ENCODE results near the gene GCNT2.
"Not testable (repeated sequence)": the region's sequence is repeated elsewhere in the genome, so short reads cannot be mapped to it uniquely, and the experiment has no call there.

Gene GCNT2

DNA sequence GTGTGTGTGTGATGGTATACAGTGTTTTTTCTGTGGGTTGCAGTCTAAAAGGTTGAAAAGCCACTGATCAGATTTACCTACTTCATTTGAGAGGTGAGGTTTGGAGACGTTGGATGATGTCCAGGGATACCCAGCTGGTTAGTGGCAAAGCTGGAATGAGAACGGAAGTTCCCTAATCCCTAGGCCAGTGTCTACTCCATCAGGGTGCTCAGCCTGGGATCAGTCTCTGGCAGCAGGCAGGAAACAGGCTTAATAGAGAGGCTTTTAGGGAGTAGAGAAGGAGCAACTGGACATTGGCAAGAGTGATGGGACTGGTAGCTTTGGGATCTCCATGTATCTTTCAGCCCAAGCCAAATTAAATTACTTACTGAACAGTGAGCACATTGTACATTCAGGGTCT, 92.6 kb downstream of the GCNT2 start:
- H3K36me3 ChIP-seq (ENCODE audit: insufficient read depth, low read length), result no peaks in the 10 kb centered on the region
- no peak overlapping the region for H3K4me3 ChIP-seq (ENCODE audit: low read depth in 1 of 2, low read length in 2 of 2)
- TF ChIP-seq, protein P1, sequence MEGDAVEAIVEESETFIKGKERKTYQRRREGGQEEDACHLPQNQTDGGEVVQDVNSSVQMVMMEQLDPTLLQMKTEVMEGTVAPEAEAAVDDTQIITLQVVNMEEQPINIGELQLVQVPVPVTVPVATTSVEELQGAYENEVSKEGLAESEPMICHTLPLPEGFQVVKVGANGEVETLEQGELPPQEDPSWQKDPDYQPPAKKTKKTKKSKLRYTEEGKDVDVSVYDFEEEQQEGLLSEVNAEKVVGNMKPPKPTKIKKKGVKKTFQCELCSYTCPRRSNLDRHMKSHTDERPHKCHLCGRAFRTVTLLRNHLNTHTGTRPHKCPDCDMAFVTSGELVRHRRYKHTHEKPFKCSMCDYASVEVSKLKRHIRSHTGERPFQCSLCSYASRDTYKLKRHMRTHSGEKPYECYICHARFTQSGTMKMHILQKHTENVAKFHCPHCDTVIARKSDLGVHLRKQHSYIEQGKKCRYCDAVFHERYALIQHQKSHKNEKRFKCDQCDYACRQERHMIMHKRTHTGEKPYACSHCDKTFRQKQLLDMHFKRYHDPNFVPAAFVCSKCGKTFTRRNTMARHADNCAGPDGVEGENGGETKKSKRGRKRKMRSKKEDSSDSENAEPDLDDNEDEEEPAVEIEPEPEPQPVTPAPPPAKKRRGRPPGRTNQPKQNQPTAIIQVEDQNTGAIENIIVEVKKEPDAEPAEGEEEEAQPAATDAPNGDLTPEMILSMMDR (IDR thresholded peaks at IDR 0.05; ENCODE audit: borderline replicate concordance, extremely low read depth, low read length, poor library complexity, severe bottlenecking), result no peak
- no peak for TF ChIP-seq EZH2 (IDR thresholded peaks at IDR 0.05; ENCODE audit: borderline replicate concordance, low read depth, low read length, severe bottlenecking)
- no peaks in the 10 kb centered on the region for H3K9me3 ChIP-seq (ENCODE audit: insufficient read depth, low read length, severe bottlenecking)
- H3K9ac ChIP-seq (ENCODE audit: low read depth, low read length), result no peak overlapping the region
- DNase-seq (no peak), ATAC-seq (ENCODE audit: insufficient read depth, low read depth) (no peak)
- H3K27me3 ChIP-seq (ENCODE audit: insufficient read depth, low read length, poor library complexity), result no peaks in the 10 kb centered on the region
- no peaks in the 10 kb centered on the region for H3K79me2 ChIP-seq (ENCODE audit: insufficient read depth, low read length)
- H3K4me2 ChIP-seq (ENCODE audit: insufficient read depth, low read length), result no peak overlapping the region
- H2AFZ ChIP-seq (ENCODE audit: low read depth, low read length), result no peak overlapping the region
- H3K4me1 ChIP-seq (ENCODE audit: insufficient read depth, low read length), result peaks cover 20% of the 10 kb centered on the region
- H3K27ac ChIP-seq (ENCODE audit: low read length), result no peak overlapping the region
- no peaks in the 10 kb centered on the region for H4K20me1 ChIP-seq (ENCODE audit: insufficient read depth, low read length)

DNA sequence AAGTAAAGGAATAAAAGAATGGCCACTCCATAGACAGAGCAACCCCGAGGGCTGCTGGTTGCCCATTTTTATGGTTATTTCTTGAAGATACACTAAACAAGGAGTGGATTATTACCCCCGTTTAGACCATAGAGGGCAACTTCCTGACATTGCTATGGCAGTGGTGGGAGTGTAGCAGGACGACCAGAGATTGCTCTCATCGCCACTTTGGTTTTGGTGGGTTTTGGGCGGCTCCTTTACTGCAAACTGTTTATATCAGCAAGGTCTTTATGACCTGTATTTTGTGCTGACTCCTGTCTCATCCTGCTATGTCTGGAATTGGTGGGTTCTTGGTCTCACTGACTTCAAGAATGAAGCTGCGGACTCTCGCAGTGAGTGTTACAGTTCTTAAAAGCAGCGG, 94.5 kb downstream of the GCNT2 start:
- H3K27ac ChIP-seq (ENCODE audit: low read length), result no peak overlapping the region
- DNase-seq, result peak; percentile 18
- TF ChIP-seq, protein P1 (IDR thresholded peaks at IDR 0.05; ENCODE audit: borderline replicate concordance, extremely low read depth, low read length, poor library complexity, severe bottlenecking), result no peak
- no peak for TF ChIP-seq EZH2 (IDR thresholded peaks at IDR 0.05; ENCODE audit: borderline replicate concordance, low read depth, low read length, severe bottlenecking)
- H3K4me2 ChIP-seq (ENCODE audit: insufficient read depth, low read length), result no peak overlapping the region
- peaks cover 20% of the 10 kb centered on the region for H3K4me1 ChIP-seq (ENCODE audit: insufficient read depth, low read length)
- H3K9me3 ChIP-seq (ENCODE audit: insufficient read depth, low read length, severe bottlenecking), result no peaks in the 10 kb centered on the region
- H3K9ac ChIP-seq (ENCODE audit: low read depth, low read length), result no peak overlapping the region
- no peak overlapping the region for H2AFZ ChIP-seq (ENCODE audit: low read depth, low read length)
- no peaks in the 10 kb centered on the region for H4K20me1 ChIP-seq (ENCODE audit: insufficient read depth, low read length)
- H3K4me3 ChIP-seq (ENCODE audit: low read depth in 1 of 2, low read length in 2 of 2), result no peak overlapping the region
- ATAC-seq (ENCODE audit: insufficient read depth, low read depth), result peak; percentile 69
- no peaks in the 10 kb centered on the region for H3K36me3 ChIP-seq (ENCODE audit: insufficient read depth, low read length)
- no peaks in the 10 kb centered on the region for H3K79me2 ChIP-seq (ENCODE audit: insufficient read depth, low read length)
- no peaks in the 10 kb centered on the region for H3K27me3 ChIP-seq (ENCODE audit: insufficient read depth, low read length, poor library complexity)

DNA sequence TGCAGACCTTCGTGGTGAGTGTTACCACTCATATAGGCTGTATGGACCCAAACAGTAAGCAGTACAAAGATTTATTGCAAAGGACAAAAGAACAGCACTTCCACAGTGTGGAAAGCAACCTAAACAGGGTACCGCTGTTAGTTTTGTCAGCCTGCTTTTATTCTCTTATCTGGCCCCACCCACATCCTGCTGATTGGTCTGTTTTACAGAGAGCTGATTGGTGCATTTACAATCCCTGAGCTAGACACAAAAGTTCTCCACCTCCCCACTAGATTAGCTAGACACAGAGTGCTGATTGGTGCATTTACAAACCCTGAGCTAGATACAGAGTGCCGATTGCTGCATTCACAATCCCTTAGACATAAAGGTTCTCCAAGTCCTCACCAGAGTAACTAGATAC, 95.1 kb downstream of the GCNT2 start:
- not testable (repeated sequence) for H3K36me3 ChIP-seq (ENCODE audit: insufficient read depth, low read length); H3K27ac ChIP-seq (ENCODE audit: low read length); H3K9me3 ChIP-seq (ENCODE audit: insufficient read depth, low read length, severe bottlenecking); H4K20me1 ChIP-seq (ENCODE audit: insufficient read depth, low read length); H3K4me2 ChIP-seq (ENCODE audit: insufficient read depth, low read length); H3K4me3 ChIP-seq (ENCODE audit: low read depth in 1 of 2, low read length in 2 of 2); H3K79me2 ChIP-seq (ENCODE audit: insufficient read depth, low read length); H3K9ac ChIP-seq (ENCODE audit: low read depth, low read length); H3K27me3 ChIP-seq (ENCODE audit: insufficient read depth, low read length, poor library complexity); H2AFZ ChIP-seq (ENCODE audit: low read depth, low read length)
- peak; percentile 70 for ATAC-seq (ENCODE audit: insufficient read depth, low read depth)
- DNase-seq, result peak; percentile 25
- peaks cover 20% of the 10 kb centered on the region for H3K4me1 ChIP-seq (ENCODE audit: insufficient read depth, low read length)

DNA sequence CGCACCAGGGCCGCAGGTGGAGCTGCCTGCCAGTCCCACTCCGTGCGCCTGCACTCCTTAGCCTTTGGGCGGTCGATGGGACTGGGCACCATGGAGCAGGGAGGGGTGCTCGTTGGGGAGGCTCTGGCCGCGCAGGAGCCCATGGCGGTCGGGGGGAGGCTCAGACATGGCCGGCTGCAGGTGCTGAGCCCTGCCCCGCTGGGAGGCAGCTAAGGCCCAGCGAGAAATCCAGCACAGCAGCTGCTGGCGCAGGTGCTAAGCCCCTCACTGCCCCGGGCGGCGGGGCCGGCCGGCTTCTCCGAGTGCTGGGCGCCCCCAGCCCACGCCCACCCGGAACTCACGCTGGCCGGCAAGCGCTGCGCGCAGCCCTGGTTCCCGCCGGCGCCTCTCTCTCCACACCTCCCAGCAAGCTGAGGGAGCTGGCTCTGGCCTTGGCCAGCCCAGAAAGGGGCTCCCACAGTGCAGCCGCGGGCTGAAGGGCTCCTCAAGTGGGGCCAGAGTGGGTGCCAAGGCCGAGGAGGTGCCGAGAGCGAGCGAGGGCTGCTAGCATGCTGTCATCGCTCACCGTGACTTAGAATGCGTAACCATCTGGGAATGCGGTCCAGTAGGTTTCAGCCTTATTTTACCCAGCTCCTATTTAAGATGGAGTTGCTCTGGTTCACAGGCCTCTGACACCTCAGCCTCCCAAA, 96.0 kb downstream of the GCNT2 start:
- Histone ChIP-seq H3K4me2 (ENCODE audit: insufficient read depth, low read length) (no peak overlapping the region), H3K27me3 (ENCODE audit: insufficient read depth, low read length, poor library complexity) (no peaks in the 10 kb centered on the region), H4K20me1 (ENCODE audit: insufficient read depth, low read length) (no peaks in the 10 kb centered on the region), H2AFZ (ENCODE audit: low read depth, low read length) (no peak overlapping the region), H3K9ac (ENCODE audit: low read depth, low read length) (no peak overlapping the region), H3K4me3 (ENCODE audit: low read depth in 1 of 2, low read length in 2 of 2) (no peak overlapping the region), H3K79me2 (ENCODE audit: insufficient read depth, low read length) (no peaks in the 10 kb centered on the region), H3K36me3 (ENCODE audit: insufficient read depth, low read length) (no peaks in the 10 kb centered on the region), H3K9me3 (ENCODE audit: insufficient read depth, low read length, severe bottlenecking) (no peaks in the 10 kb centered on the region), H3K27ac (ENCODE audit: low read length) (no peak overlapping the region), H3K4me1 (ENCODE audit: insufficient read depth, low read length) (peaks cover 20% of the 10 kb centered on the region)
- no peak for ATAC-seq (ENCODE audit: insufficient read depth, low read depth)
- TF ChIP-seq, protein P1 (IDR thresholded peaks at IDR 0.05; ENCODE audit: borderline replicate concordance, extremely low read depth, low read length, poor library complexity, severe bottlenecking), result no peak
- no peak for TF ChIP-seq EZH2 (IDR thresholded peaks at IDR 0.05; ENCODE audit: borderline replicate concordance, low read depth, low read length, severe bottlenecking)
- DNase-seq, result no peak

Data from DND-41 (cell line).